NB4 (cell line): ENCODE results near the gene ATG2B.

Experiments used
- DNase-seq: peaks from one replicate; pipeline ENCODE4 v3.0.0; 2010; ENCODE audit warnings: low read depth
- H3K4me3 ChIP-seq: one replicate; pipeline ENCODE4 v1.5.1; 2011; ENCODE audit warnings: mild to moderate bottlenecking, low read depth, low read length, moderate library complexity
- CTCF ChIP-seq: IDR thresholded peaks from one replicate; pipeline ENCODE4 v1.5.1; 2012; ENCODE audit warnings: low read depth, low read length
- MAX ChIP-seq: IDR thresholded peaks from 2 replicates; pipeline ENCODE4 v1.6.1; 2011; ENCODE audit warnings: low read depth, low read length
- MYC ChIP-seq: IDR thresholded peaks from 2 replicates; pipeline ENCODE4 v1.6.1; 2011; ENCODE audit warnings: low read depth, low read length
- POLR2A ChIP-seq: IDR thresholded peaks from 2 replicates; pipeline ENCODE4 v1.6.1; 2011; ENCODE audit warnings: mild to moderate bottlenecking; ENCODE audit not compliant: insufficient read length; ENCODE audit errors: extremely low read depth

The ATG2B gene

DNA sequence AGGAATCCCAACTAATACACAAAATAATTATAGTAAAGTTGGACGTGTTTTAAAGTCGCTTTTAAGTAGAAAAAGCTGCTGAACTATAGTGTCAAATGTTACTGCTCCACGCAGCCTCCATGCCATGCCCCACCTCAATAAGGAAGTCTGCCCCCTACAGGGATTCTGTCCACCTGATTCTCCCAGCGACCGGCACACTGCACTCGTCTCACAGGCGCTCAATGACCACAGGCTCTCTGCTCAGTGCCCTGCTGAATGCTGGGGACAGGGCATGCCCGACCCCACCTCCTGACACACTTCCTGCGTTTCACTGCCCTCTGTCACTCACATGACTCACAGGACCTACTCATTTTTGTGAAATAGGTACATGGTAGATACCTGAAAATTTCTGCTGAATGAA, 58.2 kb downstream of the ATG2B start:
- TF ChIP-seq POLR2A (no peak), MYC (no peak), CTCF (peak; percentile 25), MAX (no peak)
- H3K4me3 ChIP-seq, result no peak overlapping the region
- peak; percentile 10 for DNase-seq

GRCh38 chr14:96303981-96304380, 59.2 kb downstream of the ATG2B start:
- no peak overlapping the region for H3K4me3 ChIP-seq
- DNase-seq, result no peak
- TF ChIP-seq CTCF (no peak), POLR2A (no peak), MYC (no peak), MAX (no peak)

DNA sequence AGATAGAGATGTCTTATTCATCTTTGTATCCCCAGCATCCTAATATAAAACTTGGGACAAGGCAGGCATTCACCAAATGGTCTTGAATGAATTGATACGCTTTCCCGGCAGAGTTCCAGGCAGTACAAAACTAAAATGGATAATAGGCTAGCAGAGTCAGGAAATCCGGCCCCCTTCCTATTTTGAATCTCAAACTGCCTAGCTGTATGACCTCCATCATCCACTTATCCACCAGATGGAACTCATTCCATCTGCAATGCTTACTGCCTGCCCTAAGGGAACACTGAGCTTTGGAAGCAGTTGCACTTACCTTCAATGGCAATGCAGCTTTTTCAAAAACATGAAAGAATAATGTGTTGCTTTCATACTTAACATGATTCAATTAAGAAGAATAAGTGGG, 63.7 kb downstream of the ATG2B start:
- H3K4me3 ChIP-seq, result no peak overlapping the region
- TF ChIP-seq MAX (no peak), CTCF (no peak), POLR2A (no peak), MYC (no peak)
- DNase-seq, result no peak

DNA sequence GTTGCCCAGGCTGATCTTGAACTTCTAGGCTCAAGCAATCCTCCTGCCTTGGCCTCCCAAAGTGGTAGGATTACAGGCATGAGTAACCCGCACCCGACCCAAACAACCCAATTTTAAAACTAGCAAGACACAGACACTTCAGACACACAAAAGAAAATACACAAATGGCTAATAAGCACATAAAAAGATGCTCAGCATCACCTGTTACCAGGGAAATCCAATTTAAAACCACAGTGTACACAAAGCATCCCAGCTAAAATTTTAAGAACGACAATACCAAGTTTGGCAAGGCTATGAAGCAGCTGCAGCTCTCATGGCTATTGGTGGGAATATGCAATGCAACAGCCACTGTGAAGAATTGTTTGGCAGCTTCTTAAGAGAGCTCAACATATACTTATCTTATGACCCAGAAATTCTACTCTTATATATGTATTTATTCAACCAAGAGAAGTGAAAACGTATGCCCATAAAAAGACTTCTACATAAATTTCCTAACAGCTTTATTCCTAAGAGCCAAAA, 65.1 kb downstream of the ATG2B start:
- H3K4me3 ChIP-seq, result no peak overlapping the region
- no peak for DNase-seq
- no peak for TF ChIP-seq POLR2A
- no peak for TF ChIP-seq MYC
- no peak for TF ChIP-seq MAX
- no peak for TF ChIP-seq CTCF

DNA sequence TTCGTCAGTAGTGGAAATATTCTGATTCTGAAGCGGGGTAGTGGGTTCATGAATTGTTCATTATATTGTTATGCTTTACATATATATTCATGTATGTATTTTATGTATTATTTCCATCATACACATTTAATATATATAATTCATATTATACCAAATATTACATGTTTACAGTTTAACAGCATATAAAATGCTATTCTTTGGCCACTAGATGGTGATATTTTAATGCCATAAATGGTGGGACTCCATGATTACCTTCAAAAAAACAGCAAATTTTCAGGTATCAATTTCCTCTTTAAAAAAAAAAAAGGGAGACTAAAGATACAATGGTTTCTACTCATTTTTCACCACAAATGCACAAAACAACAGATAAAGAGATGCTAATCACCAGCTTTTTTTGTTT, 66.1 kb downstream of the ATG2B start:
- H3K4me3 ChIP-seq, result no peak overlapping the region
- DNase-seq, result peak; percentile 19
- no peak for TF ChIP-seq POLR2A
- no peak for TF ChIP-seq CTCF
- TF ChIP-seq MAX, result no peak
- TF ChIP-seq MYC, result no peak

GRCh38 chr14:96294246-96294645, 68.9 kb downstream of the ATG2B start:
- no peak for DNase-seq
- TF ChIP-seq POLR2A (no peak), MAX (no peak), CTCF (no peak), MYC (no peak)
- H3K4me3 ChIP-seq, result no peak overlapping the region
